ENCODE results near the gene CDH4.

CDH4 gene

DNA sequence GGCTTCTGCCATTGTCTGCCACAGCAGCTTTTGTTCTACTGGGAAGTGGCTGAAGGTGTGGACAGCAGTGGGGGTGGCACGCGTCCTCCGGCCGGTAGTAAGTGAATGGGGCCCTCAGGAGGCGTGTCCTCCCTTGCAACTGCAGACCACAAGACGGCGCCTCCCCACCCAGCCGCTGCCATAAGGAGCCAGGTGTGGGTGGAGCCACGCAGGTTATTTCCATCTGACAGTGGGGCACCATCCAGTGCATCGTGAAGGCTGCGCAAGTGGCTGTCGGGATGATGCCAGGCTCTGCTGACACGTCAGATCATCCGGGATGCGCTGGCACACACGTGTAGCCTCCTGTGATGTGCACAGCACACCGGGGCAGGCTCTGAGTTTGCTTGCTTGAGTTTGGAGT, 379.7 kb downstream of the CDH4 start:
- DNase-seq (ENCODE audit: low spot score), result peak; percentile 67

- no peak for DNase-seq (ENCODE audit: low spot score)
These were observed 380.9 kb downstream of the CDH4 start for GRCh38 chr20:61633004-61633403.

GRCh38 chr20:61634376-61635145, 382.5 kb downstream of the CDH4 start:
- DNase-seq (ENCODE audit: low spot score), result no peak

- no peak for DNase-seq (ENCODE audit: low spot score)
These were observed 383.8 kb downstream of the CDH4 start for GRCh38 chr20:61635721-61636455.

DNA sequence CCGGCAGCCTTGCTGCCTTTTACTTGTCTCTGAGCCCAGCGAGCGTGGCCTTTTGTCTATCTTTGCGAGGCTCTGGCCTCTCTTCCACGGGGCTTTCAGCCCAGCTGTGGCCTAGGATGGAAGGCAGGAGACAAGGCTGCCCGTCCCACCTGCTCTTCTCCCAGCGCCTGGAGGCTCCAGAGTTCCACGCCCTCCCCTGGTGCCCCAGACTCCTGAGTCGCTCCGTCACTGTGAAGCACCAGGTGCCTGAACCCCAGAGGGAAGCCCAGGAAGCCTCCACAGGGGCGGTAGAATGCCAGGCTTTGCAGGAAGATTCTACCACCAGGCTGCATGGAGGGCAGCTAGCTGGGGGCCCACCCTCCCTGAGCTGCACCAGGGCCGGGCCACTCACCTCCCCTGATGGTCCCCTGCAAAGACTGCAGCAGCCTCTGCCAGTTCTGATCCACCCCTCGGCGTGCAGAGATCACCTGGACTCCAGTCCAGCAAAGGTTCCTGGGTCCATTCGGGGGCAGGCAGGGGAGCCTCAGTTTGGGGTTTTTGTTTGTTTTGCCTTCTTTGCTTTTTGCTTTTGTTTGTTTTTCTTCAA, 384.6 kb downstream of the CDH4 start:
- DNase-seq (ENCODE audit: low spot score), result peak; percentile 35

DNA sequence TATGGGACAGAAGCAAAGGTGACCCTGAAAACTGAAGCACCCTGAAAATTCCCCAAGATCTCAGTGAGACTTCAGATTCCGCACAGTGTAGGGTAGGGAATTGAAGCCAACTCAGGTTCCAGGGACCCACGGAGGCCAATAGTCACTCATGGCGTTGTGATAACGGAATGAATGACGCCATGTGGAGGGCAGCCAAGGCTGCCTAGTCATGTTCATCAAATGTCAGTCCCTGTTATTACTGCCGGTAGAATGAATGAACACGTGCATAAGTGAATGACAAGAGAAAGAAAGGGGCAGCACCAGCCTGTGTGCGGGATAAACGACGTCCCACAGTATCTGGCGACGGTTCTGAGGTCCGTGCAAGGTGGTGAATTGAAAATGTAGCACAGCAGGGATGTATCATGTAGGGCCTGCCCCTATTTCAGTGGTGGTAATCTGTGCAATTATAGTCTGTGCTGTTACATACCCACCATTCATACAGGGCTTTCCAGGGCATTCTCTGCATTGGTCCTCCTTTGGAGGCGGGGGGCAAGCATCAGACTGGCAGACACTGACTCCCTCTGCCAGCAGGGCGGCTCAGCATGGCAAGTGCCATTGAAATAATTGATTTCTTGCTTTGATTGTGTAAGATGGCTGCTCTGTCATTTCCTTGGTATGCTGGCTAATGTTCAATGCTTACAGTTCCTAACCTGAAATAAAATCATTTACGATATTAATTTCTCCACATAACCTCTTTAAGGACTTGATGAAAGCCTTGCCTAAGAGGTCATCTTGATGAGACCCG, 386.9 kb downstream of the CDH4 start:
- no peak for DNase-seq (ENCODE audit: low spot score)

GRCh38 chr20:61640131-61640870, 388.2 kb downstream of the CDH4 start:
- DNase-seq (ENCODE audit: low spot score), result no peak

DNA sequence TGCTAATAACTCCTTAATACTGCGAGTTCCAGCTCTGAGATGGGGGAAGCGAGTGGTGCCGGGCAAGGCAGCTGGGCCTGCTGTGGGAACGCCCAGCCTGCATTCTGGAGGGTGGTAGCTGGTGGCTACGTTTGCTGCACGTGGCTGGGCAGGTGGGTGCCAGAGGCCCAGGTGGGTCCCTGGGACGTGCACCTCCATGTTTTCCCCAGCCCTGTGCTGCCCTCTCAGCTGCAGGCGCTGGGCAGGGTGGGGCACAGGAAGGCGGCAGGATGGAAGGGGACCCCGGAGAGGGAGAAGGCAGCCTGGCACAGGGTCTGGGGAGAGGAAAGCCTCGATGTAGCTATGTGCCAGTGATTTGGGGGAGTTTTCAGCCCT, 388.8 kb downstream of the CDH4 start:
- no peak for DNase-seq (ENCODE audit: low spot score)

- DNase-seq (ENCODE audit: low spot score), result no peak
These were observed 391.8 kb downstream of the CDH4 start for GRCh38 chr20:61643656-61644377.

GRCh38 chr20:61644378-61645076, 392.5 kb downstream of the CDH4 start:
- DNase-seq (ENCODE audit: low spot score), result no peak

DNA sequence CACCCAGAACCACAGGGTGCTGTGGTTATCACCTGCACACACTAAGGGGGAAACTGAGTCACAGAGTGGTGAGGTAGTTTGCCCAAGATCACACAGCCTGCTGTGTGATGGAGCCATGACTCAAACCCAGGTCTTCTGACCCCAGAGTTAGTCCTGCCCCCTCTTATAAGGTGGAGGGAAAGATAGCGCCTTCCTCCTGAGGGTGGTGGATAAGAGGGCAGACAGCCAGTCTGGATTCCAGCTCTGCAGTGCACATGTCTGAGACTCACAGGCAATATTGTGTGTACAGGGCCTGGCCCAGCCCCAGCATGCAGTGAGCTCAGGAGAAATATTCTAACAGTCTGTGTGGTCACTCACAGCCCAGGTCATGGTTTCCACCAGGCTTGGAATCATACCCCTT, 393.7 kb downstream of the CDH4 start:
- DNase-seq (ENCODE audit: low spot score), result no peak

GRCh38 chr20:61646453-61646852, 394.4 kb downstream of the CDH4 start:
- DNase-seq (ENCODE audit: low spot score), result no peak

- DNase-seq (ENCODE audit: low spot score), result no peak
These were observed 394.9 kb downstream of the CDH4 start for GRCh38 chr20:61646986-61647385.

DNA sequence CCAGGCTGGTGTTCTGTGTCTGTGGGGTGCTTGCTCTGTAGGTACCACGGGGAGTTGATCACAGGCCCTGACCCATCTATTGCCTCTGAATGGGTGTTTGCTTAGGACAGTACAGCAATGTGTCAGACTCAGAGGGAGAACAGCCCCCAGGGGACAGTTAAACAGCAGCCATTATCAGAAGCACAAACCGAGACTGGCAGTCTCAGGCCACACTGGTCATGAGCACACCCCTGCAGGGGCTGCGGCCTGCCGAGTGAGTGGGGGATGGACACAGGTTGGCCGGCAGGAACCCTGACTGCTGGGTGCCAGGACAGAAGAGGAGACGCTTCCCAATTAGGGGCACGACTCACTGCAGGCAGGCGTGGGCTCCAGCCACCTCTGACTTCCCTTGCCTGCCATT, 395.6 kb downstream of the CDH4 start:
- DNase-seq (ENCODE audit: low spot score), result no peak

DNA sequence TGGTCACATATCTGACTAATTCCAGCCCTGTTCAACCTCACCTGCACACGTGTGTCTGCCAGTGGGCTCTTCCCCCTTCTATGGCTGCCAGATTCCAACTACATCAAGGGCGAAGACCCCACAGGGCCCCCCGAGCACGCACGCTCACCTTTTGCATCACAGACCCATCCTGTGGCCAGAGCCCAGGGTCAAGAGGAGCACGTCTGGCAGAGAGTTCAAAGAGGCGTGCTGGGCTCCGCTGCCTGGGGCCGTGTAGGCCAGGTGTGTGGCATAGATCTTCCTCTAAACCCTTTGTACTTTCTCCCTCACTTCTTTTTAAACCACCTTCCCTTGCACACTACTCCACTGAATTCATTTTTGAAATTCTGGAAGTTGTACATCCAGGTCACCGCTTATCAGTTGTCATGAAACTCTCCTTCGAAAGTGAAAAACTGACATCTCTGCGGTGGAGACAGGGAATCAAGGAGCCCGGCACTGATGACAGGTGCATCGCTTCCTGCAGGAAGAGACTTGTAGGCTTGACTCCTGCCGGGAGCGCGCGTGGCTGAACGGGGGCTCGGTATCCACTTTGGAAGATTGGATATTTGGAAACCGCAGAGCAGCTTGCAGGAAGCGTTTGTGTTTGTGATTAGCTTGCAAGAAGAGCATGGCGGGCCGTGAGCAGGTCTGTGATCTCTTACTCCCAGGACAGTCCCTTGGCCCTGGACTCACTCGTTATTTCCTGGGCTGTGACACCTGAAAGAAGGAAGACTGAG, 397.2 kb downstream of the CDH4 start:
- no peak for DNase-seq (ENCODE audit: low spot score)

GRCh38 chr20:61649860-61650162, 397.8 kb downstream of the CDH4 start:
- no peak for DNase-seq (ENCODE audit: low spot score)

- DNase-seq (ENCODE audit: low spot score), result no peak
These were observed 399.1 kb downstream of the CDH4 start for GRCh38 chr20:61650912-61651733.

- DNase-seq (ENCODE audit: low spot score), result no peak
These were observed 400.1 kb downstream of the CDH4 start for GRCh38 chr20:61652146-61652545.

DNA sequence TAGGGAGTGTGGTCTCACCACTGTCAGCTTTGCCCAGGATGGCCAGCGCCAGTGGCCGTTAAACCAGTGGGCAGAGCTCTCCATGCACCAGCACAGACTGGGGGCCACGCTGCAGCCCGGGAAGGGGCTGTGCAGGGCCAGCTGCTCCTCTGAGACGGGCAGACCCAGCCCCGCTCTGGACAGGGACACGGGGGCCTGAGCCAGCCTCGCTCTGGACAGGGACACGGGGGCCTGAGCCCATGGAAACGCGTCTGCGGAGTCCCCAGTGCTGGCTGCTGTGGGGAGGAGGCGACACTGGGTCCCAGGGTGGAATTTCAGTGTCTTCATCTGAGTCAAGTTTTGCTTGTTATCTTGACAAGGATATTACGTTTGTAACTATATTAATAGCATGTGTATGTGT, 402.7 kb downstream of the CDH4 start:
- DNase-seq (ENCODE audit: low spot score), result no peak

Measured in iPS-NIHi11 (cell line).